ENCODE measurements around the gene NOVA1.
"Not testable (repeated sequence)": the region's sequence is repeated elsewhere in the genome, so short reads cannot be mapped to it uniquely, and the experiment has no call there.

Gene NOVA1, protein sequence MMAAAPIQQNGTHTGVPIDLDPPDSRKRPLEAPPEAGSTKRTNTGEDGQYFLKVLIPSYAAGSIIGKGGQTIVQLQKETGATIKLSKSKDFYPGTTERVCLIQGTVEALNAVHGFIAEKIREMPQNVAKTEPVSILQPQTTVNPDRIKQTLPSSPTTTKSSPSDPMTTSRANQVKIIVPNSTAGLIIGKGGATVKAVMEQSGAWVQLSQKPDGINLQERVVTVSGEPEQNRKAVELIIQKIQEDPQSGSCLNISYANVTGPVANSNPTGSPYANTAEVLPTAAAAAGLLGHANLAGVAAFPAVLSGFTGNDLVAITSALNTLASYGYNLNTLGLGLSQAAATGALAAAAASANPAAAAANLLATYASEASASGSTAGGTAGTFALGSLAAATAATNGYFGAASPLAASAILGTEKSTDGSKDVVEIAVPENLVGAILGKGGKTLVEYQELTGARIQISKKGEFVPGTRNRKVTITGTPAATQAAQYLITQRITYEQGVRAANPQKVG

DNA sequence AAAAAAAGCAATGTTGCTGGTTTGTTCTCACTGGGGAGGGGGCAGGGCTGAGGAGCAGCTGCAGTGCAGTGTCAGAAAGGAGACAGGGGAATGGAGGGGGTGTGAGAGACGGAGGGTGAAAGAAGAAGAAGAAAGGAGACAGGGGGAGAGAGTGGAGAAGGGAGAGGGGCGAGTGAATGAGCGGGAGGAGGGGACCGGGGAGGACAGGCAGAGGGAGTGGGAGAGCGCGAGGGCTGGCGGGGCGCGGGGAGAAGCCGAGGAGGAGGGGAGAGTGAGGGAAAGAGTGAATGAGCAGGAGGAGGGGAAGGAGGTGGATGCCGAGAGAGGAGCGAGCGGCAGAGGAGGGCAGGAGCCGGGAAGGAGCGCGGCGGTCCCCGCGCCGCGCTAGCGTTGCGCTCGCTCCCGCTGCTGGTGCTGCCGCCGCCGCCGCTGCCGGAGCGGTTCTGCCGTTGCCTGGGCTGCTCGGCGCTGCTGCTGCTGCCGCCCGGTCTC, at the start of gene NOVA1:
TSS of gene NOVA1 (minus strand) at position 445 of the 492 bp plus-strand sequence. CDS start 597 bp downstream, outside the sequence.
- no peak for DNase-seq (ENCODE audit: low read depth)

DNA sequence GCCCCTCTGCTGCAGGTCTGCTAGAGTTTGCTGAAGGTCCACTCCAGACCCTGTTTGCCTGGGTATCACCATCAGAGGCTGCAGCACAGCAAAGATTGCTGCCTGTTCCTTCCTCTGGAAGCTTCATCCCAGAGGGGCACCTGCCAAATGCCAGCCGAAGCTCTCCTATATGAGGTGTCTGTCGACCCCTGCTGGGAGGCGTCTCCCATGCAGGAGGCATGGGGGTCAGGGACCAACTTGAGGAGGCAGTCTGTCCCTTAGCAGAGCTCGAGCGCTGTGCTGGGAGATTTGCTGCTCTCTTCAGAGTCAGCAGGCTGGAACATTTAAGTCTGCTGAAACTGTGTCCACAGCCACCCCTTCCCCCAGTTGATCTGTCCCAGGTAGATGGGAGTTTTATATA, 47.2 kb upstream of the NOVA1 start:
- DNase-seq (ENCODE audit: low read depth) = not testable (repeated sequence)

DNA sequence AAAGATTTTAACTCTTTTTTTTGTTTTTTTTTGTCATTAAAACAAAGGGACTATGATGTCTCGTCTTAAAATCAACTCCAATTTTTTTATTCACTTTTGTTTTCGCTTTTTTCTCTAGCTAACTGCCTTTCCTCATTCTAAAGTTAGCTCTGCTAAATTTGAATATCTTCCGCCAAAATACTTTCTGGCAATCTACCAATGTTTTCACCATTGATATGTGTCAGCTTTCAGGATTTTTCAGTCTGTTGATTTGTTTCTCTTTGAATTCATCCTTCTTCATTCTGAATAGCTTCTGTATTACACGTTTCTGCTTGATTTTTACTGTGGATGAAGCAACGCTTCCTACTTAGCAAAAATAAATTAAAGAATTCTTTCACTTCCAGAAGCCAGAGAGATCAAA, 38.7 kb upstream of the NOVA1 start:
- no peak for DNase-seq (ENCODE audit: low read depth)

DNA sequence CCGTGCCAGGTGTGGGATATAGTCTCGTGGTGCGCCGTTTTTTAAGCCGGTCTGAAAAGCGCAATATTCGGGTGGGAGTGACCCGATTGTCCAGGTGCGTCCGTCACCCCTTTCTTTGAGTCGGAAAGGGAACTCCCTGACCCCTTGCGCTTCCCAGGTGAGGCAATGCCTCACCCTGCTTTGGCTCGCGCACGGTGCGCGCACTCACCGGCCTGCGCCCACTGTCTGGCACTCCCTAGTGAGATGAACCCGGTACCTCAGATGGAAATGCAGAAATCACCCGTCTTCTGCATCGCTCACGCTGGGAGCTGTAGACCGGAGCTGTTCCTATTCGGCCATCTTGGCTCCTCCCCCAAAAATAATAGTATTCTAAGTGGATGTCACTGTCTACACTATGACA, 37.1 kb upstream of the NOVA1 start:
- DNase-seq (ENCODE audit: low read depth) = not testable (repeated sequence)

DNA sequence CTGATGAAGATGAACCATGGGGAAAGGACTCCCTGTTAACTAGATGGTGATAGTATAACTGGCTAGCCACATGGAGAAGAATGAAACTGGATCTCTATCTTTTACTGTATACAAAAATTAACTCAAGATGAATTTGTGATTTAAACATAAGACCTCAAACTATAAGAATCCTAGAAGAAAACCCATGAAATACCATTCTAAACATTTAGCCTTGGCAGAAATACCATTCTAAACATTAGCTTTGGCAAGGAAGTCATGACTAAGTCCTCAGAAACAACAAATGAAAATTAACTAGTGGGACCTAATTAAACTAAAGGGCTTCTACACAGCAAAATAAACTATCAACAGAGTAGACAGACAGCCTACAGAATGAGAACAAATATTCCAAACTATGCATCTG, 28.4 kb upstream of the NOVA1 start:
- no peak for DNase-seq (ENCODE audit: low read depth)

DNA sequence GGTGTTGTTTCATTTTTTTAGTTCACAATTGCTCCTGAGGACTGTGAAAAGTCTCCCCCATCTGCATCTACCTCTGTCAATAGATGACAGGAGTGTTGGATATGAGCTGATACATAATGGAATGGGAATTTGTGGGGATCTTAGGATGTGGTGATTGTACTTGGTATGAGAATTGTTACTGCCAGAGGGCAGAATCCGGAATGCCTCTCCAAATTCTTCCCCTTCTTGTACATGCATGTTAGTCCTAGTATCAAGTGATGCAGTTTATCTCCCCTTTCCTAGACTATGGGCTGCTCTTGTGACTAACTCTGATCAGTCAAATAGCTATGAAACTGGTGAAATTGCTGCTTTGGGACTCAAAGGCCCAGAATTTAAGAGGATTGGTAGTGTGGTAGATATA, 24.8 kb upstream of the NOVA1 start:
- DNase-seq (ENCODE audit: low read depth) = no peak

DNA sequence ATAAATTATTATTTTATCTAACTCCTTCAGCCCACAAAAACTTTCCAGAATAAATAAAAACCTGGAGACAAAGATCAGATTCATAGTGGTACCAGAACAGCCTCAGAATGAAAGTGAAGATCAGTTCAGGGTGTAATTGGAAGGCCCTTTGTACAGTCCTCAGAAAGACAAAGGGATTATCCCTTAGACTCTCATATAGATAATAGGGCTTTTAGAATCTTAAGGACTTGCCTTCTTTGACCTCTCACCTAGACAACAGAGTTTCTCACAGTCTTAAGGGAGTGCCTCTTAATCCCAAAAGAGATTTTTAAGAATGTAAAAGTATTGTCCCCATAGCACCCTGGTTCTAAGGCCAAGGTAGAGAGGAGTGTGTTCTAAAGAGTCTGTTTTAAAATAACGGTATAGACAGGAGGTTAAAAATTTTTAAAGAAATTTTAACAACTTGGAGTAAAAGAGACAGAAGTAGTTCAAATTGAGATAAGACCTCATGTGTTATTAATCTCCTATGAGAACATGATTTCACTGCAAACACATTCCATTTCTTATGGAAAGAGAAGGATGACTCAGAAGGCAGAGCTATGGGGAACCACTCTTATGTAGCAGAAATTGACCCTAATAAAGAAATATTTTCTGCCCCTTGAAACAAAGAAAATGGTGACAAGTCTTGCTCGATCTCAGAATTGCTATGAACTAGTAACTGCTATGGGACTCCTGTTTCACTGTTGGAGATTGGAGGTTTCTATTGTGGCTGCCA, 24.2 kb upstream of the NOVA1 start:
- DNase-seq (ENCODE audit: low read depth) = no peak

DNA sequence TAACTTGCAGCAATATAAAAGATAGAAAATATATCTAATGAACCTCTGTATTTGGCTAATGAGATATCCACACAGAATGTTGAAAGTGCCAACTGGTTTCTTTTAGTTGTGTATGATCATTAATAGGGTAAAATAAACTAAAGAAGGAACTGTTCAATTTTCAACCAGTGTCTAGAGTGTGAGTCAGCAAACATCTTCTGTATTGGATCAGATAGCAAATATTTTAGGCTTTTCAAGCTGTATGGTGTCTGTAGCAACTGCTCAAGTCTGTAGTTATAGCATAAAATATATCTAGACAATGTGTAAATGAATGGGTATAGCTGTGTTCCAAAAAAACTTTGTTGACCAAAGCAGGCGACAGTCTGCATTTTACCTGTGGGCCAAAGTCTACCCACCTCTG, 23.5 kb upstream of the NOVA1 start:
- no peak for DNase-seq (ENCODE audit: low read depth)

DNA sequence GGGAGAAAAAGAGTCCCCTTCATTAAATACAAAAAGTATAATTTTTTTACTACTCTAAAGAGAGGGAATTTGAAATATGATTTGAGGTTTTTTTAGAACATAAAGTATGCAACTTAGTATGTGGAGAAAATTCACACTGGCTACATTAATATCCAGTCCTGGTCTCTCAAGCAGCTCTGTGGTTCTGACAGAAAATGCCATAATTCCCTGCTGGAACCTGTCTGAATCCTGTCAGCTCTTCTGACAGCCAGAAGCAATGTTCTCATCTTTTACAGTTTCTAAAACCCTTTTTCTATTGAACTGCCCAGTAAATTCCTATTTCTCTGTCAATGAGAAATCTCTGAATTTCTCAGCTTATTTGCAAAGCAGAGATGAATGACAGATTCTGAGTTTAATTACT, 13.4 kb upstream of the NOVA1 start:
- no peak for DNase-seq (ENCODE audit: low read depth)

DNA sequence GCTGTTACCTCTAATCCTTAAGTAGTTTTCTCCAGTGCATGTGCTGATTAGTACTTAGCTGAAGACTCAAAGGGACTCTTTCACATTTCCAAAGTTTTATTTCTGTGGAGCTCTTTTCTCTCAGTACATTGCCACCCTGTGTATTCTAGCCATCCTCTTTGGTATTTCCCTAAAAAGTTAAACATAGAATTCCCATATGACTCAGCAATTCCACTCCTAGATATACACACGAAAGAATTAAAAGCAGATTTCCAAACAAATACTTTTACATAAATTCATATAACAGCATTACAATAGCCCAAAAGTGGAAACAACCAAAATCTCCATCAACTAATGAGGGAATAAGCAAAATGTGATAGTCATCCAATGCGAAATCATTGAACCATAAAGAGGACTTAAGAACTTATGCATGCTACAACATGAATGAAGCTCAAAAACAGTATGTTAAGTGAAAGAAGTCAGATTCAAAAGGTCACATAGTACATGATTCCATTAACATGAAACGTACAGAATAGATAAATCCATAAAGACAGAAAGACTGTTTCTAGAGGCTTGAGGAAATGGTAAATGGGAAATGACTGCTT, 9.0 kb upstream of the NOVA1 start:
- DNase-seq (ENCODE audit: low read depth) = no peak

DNA sequence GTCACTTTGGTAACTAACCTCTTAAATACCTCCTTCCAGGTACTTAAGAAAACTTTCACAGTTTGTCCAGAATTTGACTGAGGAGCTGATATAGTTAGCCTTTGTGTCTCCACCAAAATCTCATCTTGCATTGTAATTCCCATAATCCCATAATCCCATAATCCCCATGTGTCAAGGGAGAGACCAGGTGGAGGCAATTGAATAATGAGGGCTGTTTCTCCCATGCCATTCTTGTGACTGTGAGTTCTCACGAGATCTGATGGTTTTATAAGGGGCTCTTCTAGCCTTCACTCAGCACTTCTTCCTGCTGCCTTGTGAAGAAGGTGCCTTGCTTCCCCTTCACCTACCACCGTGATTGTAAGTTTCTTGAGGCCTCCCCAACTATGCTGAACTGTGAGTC, 7.8 kb upstream of the NOVA1 start:
- DNase-seq (ENCODE audit: low read depth) = no peak

DNA sequence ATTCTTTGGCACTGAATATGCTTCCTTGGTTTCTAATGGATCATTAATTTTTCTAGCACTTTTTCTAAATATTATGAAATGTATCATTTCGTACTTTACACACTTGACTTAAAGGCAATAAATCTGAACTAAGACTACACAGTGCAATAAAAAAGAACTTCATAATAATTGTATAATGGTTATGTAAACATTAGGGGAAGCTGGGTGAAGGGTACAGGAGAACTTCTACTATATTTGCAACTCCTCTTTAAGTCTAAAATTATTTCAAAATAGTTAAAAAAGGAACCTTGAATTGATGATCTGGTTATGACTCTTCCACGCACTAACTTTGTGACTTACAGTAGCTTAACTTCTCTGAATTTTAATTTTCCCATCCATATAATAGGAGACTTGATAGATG, 5.1 kb upstream of the NOVA1 start:
- DNase-seq (ENCODE audit: low read depth) = no peak

DNA sequence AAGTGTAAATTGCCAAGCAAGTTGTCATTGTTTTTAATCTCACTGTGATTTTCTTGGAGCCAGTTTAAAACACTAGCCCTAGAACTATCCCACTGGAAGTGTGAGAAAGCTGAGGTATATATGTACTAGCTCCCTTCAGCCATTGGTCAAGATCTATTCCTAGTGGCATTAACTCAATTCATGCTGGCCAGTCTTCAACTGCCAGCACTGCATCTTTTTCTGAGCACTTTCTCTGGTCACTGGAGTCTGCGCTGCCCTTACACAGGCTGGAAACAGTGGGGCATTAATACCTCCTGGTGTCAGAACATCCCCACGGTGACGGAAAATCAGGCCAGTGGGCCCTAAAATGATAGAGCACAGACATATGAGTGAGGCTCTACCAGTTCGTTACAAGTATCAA, 4.0 kb upstream of the NOVA1 start:
- DNase-seq (ENCODE audit: low read depth) = no peak

DNA sequence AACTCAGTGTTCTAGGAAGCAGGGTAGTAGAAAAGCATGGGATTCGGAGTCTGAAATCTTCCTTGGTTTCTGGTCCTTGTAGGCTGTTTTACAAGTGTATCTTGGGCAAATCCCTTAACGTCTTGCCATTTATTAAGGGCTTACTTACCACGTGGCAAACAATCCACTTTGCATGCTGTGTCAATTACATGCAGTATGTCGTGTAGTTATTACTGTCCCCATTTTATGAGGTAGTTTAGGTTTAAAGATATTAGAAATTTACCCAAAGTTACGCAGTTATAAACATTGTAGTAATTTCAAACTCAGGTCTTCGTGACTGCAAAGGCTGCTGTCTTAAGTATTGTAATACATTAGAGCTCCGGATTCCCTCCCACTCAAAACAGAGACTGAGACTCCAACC, 1.5 kb upstream of the NOVA1 start:
- DNase-seq (ENCODE audit: low read depth) = no peak

DNA sequence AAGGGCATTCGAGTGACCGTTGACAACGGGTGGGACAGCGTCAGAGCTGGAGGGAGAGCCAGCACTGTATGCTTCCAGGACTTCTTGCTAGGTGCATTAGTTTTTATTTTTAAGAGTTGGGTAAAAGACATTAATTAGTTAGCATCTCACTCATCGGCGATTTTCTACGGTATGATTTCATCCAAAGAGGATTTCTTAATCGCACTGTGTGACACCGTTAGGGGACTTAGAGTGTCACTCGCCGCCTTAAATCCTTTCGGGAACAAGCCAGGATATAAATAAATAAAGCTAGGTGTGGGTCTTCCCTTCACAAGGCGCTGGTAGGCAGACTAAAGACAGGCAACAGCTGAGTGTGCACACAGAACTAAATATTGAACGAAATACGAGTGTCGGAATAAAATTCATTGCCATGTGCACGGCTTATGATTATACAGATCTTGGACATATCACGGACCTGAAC, 869 bp upstream of the NOVA1 start:
- DNase-seq (ENCODE audit: low read depth) = no peak

DNA sequence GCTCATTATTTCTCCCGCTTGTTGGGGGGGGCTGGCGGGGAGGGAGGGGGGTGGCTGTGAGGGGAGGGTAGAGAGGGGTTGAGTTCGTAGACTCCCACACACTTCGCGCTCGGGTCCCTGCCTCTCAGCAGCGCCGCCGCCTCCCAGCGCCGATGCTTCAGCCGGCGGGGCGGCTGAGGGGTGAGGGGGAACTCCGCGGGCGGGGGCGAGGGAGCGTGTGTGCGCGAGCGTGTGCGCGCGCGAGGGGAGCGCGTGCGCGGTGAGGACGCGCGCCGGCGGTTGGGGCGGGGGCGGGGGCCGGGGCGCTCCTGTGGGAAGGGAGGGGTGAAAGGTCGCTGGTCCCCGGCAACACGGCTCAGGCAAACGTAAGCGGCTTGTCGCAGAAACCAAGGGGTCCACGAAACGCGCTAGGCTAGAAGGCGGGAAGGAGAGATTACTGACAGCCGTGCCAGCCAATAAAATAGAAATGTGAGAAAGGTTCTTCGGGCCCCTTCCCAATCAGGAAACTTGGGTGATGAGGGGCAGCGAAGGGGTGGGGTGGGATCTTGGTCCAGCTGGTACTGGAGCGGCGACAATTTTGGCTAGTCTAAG, 343 bp upstream of the NOVA1 start:
- DNase-seq (ENCODE audit: low read depth) = peak; percentile 10

DNA sequence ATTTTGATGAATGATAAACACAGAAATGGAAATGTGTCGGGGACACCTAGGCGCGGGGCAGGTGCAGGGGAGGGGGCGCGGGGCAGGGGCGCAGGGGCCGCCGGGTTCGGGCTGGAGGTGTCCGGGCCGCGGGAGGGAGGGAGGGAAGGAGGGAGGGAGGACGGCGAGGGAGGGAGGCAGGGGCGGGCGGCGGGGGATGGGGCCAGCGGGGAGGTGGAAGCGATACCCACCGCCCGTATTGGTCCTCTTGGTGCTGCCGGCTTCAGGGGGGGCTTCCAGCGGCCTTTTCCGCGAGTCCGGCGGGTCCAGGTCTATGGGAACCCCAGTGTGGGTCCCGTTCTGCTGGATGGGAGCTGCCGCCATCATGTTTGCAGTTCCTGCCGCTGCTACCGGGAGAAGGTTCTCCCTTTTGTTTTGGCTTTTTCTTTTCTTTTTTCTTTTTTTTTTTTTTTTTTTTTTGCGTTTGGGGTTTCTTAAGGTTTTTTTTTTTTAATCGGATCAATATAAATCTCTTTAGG, 703 bp downstream of the NOVA1 start:
- no peak for DNase-seq (ENCODE audit: low read depth)

DNA sequence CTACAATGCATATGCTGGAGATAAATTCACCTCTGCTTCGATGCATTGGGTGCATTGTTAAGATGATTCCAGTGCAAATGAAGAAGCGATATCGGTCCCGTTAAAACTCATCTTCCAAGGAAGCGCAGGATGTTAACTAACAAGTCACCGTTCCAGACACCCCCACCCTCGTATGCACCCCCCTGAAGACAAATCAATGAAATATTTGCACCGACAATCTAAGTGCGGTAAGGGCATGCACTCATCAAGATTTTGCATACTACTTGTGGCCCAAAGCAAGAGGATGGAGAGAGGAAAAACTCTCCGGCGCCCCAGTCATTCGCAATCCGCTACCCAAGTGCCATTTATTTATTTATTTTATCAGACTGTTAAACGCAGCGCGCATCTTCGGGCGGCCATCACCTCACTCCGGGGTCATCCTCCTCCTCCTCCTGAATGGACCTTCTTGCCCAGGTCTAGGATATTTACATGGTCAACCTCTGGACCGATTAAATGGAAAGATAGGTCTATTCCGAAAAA, 1.2 kb downstream of the NOVA1 start:
- no peak for DNase-seq (ENCODE audit: low read depth)

DNA sequence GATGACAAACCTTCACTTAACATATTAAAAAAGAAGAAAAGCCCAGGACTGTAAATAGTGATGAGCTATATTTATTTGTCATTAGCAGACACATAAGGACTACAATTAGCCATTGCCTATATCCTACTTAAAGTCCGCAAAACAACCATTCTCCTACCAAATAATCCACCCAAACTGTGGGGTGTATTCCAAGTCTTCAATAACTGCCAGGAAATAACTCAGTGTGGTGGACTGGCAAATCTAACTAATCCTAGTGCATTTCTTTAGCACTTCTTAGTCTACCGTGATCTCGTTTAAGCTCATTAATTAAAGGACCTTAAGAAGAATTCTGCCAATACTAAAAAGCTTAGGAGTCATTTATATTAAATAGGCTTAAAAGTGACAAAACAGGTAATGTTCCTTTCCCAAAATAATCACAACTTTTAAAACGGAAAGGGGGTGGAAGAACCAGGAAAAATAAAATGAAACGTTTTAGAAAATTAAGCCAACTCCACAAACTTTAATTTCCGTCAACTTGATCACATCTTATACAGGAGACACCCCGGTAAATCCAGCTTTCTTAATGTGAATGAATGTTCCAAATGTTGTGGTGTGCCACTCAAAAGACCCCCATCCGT, 1.8 kb downstream of the NOVA1 start:
- DNase-seq (ENCODE audit: low read depth) = no peak

DNA sequence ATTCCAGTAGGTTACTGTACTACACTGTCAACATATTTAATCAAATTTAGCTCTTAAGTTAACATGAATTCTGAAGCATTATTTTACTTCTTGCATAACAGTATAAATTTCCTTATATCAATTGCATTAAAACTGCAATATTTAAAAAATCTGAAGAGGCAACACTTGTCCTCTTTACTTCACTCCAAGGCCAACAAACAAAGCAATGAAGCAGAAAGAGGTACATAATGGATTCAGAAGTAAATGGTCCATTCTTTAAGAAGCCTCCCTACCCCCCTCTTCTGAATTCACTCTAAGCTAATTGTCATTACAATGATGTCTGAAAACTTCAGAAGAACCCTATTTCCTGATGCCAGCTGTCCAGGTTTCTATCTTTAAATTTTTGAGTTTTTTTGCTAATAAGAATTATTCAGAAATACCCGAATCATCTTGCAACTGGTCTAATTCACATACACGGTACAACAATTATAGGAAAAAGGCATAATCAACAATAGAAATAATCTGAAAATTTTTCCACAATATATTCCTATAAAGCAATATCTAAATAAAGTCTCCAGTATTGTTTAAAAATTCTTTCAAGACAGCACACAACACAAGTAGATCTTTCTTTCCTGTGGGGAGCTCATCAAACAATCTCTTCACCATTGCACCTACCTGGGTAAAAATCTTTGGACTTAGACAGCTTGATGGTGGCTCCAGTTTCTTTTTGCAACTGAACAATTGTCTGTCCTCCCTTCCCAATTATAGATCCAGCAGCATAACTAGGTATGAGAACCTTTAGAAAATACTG, 2.9 kb downstream of the NOVA1 start:
- DNase-seq (ENCODE audit: low read depth) = no peak

DNA sequence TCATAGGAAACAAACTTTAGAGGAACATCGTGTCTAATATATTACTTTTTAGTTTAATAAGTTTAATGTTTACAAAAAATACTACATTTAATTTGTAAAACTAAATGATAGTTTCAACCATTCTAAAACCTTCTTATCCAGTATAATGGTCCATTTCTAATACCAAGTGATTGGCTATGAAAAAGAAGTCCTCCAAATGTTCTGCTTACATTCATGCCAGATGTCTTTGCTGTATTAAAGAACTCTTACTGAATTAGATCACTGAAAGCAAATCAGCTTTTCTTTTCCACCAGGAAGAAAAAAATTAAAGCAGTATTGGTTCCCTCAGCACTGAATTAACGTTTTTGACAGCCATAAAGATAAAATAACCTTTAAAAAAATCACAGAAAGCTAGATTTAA, 3.7 kb downstream of the NOVA1 start:
- DNase-seq (ENCODE audit: low read depth) = no peak
